Measurements from ENCODE around the gene WRAP73. TPM values are rescaled to one million over a fixed set of nuclear protein-coding genes. Genes with fewer than 3 reads are reported as not detected.
A peak's percentile ranks its signal among the peaks of the same experiment; 100 is the strongest.

WRAP73 gene
- total RNA-seq, 5 donors from 2014 or later (not counting 1 experiment from before 2014, with no cell fraction given) = 33.7 to 44.9 (median 39.8) TPM

DNA sequence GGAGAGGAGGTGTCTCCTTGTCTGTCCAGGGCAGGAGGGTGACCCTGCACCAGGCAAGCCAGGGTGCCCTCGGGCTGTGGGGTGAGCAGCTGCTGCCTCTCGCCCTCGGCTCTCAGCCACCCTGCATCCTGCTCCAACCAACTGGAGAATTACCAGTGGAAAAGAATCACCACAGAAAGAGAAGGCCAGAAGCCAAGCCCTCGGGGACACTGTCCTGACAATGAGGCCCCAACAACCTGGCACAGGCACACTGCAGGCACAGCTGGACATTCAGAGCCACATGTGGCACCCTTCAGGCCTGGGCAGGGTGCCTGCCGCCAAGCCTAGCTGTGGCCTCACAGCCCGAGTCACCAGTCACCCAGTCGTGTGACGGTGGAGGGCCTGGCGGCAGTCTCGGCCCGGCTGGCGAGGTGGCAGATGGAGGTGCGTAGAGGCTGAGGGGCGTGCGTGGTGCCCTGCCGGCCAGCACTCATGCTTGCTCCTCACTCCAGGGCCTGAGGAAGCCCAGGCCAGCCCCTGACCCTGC is 50.6 kb downstream of the WRAP73 start:
- H3K27ac ChIP-seq (ENCODE audit: low read length) = no peak overlapping the region
- Mint-ChIP-seq H3K9me3 (no peaks in the 10 kb centered on the region), H3K27ac (peak overlapping the region; percentile 22 to 23), H3K4me3 (peak overlapping the region in 1 of 3 donors; percentile 89), H3K36me3 (no peaks in the 10 kb centered on the region), H3K27me3 (peaks cover 0 to 7% of the 10 kb centered on the region in 2 donors), H3K4me1 (peaks cover 15 to 24% (median 22%) of the 10 kb centered on the region in 3 donors)
- ChIA-PET CTCF (no interaction called here), POLR2A (no interaction called here)
- WGBS (ENCODE audit: insufficient coverage) = 88% methylated on average over 16 of the region's 16 CpGs
- no peaks in the 10 kb centered on the region for H3K9me3 ChIP-seq
- ATAC-seq (replicated peaks in 1 of 4) (no peak), DNase-seq (no peak)
- H3K27me3 ChIP-seq (replicated peaks in 1 of 2; ENCODE audit: control insufficient read depth in 2 of 2, extremely low read depth in 1 of 2, insufficient read depth in 2 of 2, low read length in 1 of 2) = peaks cover 0 to 46% of the 10 kb centered on the region in 2 experiments
- no peak overlapping the region for H3K4me3 ChIP-seq (ENCODE audit: control insufficient read depth in 1 of 2, extremely low read depth in 1 of 2, low read length in 1 of 2)
- no peaks in the 10 kb centered on the region for H3K36me3 ChIP-seq (ENCODE audit: control insufficient read depth in 2 of 2, extremely low read depth in 1 of 2, insufficient read depth in 1 of 2, low read length in 1 of 2)
- H3K4me1 ChIP-seq (ENCODE audit: control insufficient read depth in 1 of 2, extremely low read depth in 1 of 2, insufficient read depth in 2 of 2, low read length in 2 of 2) = peaks cover 18 to 35% of the 10 kb centered on the region in 2 experiments

DNA sequence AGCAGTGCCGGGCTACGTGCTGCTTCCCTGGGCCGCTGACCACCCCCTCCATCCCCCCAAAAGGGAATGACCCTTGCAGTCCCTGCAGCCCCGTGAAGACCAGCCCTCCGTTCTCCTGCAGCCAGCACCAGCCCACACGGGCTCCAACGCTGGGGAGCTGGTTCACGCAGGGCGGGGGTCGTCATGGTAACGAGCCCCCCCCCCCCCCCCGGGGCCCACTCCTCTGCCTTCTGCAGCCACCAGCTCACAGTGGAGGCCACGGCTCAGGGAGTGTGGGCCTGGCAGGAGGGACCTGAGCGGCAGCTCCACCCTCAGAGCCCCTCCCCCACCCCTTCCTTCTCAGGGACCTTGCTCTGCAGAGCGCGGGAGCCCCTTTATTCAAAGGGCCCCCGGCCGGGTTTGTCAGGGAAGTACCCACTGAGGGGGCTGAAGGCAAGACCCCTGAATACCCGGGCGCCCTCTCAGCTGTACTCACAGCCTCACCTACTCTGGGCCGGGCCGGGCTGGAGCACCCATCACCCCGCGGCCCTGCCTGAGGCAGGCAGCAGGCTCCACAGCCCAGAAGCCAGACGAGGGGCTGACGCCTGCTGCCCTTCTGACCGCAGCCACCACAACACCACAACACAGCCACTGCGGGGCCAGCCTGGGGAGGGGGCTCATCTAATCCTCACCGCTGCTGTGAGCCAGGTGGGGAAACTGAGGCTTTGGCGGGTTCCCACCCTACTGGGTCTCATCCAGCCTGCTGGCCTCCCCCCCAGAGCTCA is 51.2 kb downstream of the WRAP73 start:
- H3K36me3 ChIP-seq (ENCODE audit: control insufficient read depth in 2 of 2, extremely low read depth in 1 of 2, insufficient read depth in 1 of 2, low read length in 1 of 2) = no peaks in the 10 kb centered on the region
- H3K27me3 ChIP-seq (replicated peaks in 1 of 2; ENCODE audit: control insufficient read depth in 2 of 2, extremely low read depth in 1 of 2, insufficient read depth in 2 of 2, low read length in 1 of 2) = peaks cover 0 to 40% of the 10 kb centered on the region in 2 experiments
- DNase-seq (peak in 1 of 35 experiments; percentile 19), ATAC-seq (replicated peaks in 1 of 4) (no peak)
- ChIA-PET POLR2A (no interaction called here), CTCF (no interaction called here)
- H3K9me3 ChIP-seq = no peaks in the 10 kb centered on the region
- Mint-ChIP-seq H3K27me3 (peaks cover 0 to 7% of the 10 kb centered on the region in 2 donors), H3K36me3 (no peaks in the 10 kb centered on the region), H3K9me3 (no peaks in the 10 kb centered on the region), H3K4me1 (peaks cover 15 to 24% (median 22%) of the 10 kb centered on the region in 3 donors), H3K4me3 (peak overlapping the region; percentile 28 to 89 (median 73)), H3K27ac (peak overlapping the region in 1 of 2 donors; percentile 98)
- no peak overlapping the region for H3K4me3 ChIP-seq (ENCODE audit: control insufficient read depth in 1 of 2, extremely low read depth in 1 of 2, low read length in 1 of 2)
- peaks cover 18 to 35% of the 10 kb centered on the region in 2 experiments for H3K4me1 ChIP-seq (ENCODE audit: control insufficient read depth in 1 of 2, extremely low read depth in 1 of 2, insufficient read depth in 2 of 2, low read length in 2 of 2)
- H3K27ac ChIP-seq (ENCODE audit: low read length) = no peak overlapping the region
- WGBS (ENCODE audit: insufficient coverage) = 50% methylated on average over 17 of the region's 30 CpGs

GRCh38 chr1:3598051-3598491 is 51.8 kb downstream of the WRAP73 start:
- H3K9me3 ChIP-seq = no peaks in the 10 kb centered on the region
- peaks cover 15 to 24% (median 22%) of the 10 kb centered on the region in 3 donors for H3K4me1 Mint-ChIP-seq
- WGBS (ENCODE audit: insufficient coverage) = 49% methylated on average over 19 of the region's 26 CpGs
- H3K27ac Mint-ChIP-seq = peak overlapping the region in 1 of 2 donors; percentile 98
- ATAC-seq (replicated peaks in 1 of 4) = peak in 1 of 4 experiments; percentile 31
- H3K4me1 ChIP-seq (ENCODE audit: control insufficient read depth in 1 of 2, extremely low read depth in 1 of 2, insufficient read depth in 2 of 2, low read length in 2 of 2) = peaks cover 18 to 35% of the 10 kb centered on the region in 2 experiments
- peak overlapping the region; percentile 73 to 89 (median 74) for H3K4me3 Mint-ChIP-seq
- no peaks in the 10 kb centered on the region for H3K9me3 Mint-ChIP-seq
- H3K36me3 ChIP-seq (ENCODE audit: control insufficient read depth in 2 of 2, extremely low read depth in 1 of 2, insufficient read depth in 1 of 2, low read length in 1 of 2) = no peaks in the 10 kb centered on the region
- H3K27me3 Mint-ChIP-seq = peaks cover 0 to 7% of the 10 kb centered on the region in 2 donors
- ChIA-PET CTCF (no interaction called here), POLR2A (no interaction called here)
- peak in 1 of 35 experiments; percentile 30 for DNase-seq
- no peaks in the 10 kb centered on the region for H3K36me3 Mint-ChIP-seq
- H3K27ac ChIP-seq (ENCODE audit: low read length) = no peak overlapping the region
- peaks cover 0 to 35% of the 10 kb centered on the region in 2 experiments for H3K27me3 ChIP-seq (replicated peaks in 1 of 2; ENCODE audit: control insufficient read depth in 2 of 2, extremely low read depth in 1 of 2, insufficient read depth in 2 of 2, low read length in 1 of 2)
- peak overlapping the region; percentile 27 to 38 for H3K4me3 ChIP-seq (ENCODE audit: control insufficient read depth in 1 of 2, extremely low read depth in 1 of 2, low read length in 1 of 2)

- Histone ChIP-seq H3K9me3 (no peaks in the 10 kb centered on the region), H3K4me1 (ENCODE audit: control insufficient read depth in 1 of 2, extremely low read depth in 1 of 2, insufficient read depth in 2 of 2, low read length in 2 of 2) (peaks cover 18 to 35% of the 10 kb centered on the region in 2 experiments), H3K27ac (ENCODE audit: low read length) (peak overlapping the region; percentile 1), H3K27me3 (replicated peaks in 1 of 2; ENCODE audit: control insufficient read depth in 2 of 2, extremely low read depth in 1 of 2, insufficient read depth in 2 of 2, low read length in 1 of 2) (peaks cover 0 to 31% of the 10 kb centered on the region in 2 experiments), H3K36me3 (ENCODE audit: control insufficient read depth in 2 of 2, extremely low read depth in 1 of 2, insufficient read depth in 1 of 2, low read length in 1 of 2) (no peaks in the 10 kb centered on the region), H3K4me3 (ENCODE audit: control insufficient read depth in 1 of 2, extremely low read depth in 1 of 2, low read length in 1 of 2) (peak overlapping the region in 1 of 2 donors; percentile 38)
- ChIA-PET POLR2A (no interaction called here), CTCF (interaction anchor here in 1 of 2 donors (1.3 kb wide), 1 partner anchor 21 kb away, joined by 6 read pairs; no protein-coding TSS in a partner anchor)
- Mint-ChIP-seq H3K27me3 (peaks cover 0 to 7% of the 10 kb centered on the region in 2 donors), H3K36me3 (no peaks in the 10 kb centered on the region), H3K27ac (peak overlapping the region; percentile 91 to 98), H3K4me1 (peaks cover 15 to 24% (median 22%) of the 10 kb centered on the region in 3 donors), H3K9me3 (no peaks in the 10 kb centered on the region), H3K4me3 (peak overlapping the region; percentile 73 to 89 (median 74))
- WGBS (ENCODE audit: insufficient coverage) = 3% methylated on average over 10 of the region's 11 CpGs
- ATAC-seq (replicated peaks in 1 of 4) (peak; percentile 57 to 80 (median 76)), DNase-seq (peak in 16 of 35 experiments; percentile 10 to 49 (median 19))
Measured at GRCh38 chr1:3597599-3597964, 52.3 kb downstream of the WRAP73 start.

DNA sequence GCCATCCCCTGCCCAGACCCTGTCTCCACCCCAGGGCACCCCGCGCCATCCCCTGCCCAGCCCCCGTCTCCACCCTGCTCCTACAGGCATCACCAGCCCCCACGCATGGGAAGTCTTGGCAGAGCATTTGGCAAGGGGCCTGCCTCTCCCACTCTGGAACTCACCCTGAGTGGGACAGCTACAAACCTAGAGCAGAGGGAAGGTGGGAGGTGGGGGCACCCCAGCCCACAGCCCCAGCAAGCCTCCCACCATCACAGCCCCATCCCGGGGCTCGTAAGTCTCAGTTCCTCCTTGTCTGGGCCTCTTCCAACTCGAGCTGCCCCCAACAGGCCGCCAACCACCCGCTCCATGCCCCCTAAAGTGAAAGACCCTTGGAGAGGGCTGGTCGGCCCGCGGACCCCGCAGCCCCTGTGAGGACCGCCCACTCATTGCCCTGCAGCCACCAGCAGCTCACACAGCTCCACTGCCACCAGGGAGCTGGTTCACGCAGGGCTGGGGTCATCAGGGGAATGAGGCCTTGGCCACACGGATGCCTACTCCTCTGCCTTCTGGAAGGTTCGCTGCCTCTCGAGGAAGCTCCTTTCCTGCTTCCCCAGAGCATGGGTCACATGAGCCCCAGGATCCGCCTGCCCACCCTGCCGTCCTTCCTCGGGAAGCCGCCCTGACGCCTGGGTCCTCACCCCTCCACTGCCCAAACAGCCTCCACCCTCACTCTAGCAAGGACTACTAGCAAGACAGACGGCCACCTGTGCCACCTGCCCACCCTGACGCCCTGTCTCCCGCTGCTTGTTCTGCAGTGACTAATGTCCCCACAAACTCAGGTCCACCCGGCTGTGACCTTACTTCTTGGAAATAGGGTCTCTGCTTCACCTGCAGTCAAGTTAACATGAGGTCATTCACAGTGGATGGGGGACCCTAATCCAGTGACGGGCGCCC is 53.0 kb downstream of the WRAP73 start:
- Mint-ChIP-seq H3K27ac (peak overlapping the region; percentile 91 to 98), H3K9me3 (no peaks in the 10 kb centered on the region), H3K36me3 (no peaks in the 10 kb centered on the region), H3K27me3 (peaks cover 0 to 7% of the 10 kb centered on the region in 2 donors), H3K4me3 (peak overlapping the region; percentile 73 to 89 (median 74)), H3K4me1 (peaks cover 15 to 24% (median 22%) of the 10 kb centered on the region in 3 donors)
- Histone ChIP-seq H3K9me3 (no peaks in the 10 kb centered on the region), H3K4me3 (ENCODE audit: control insufficient read depth in 1 of 2, extremely low read depth in 1 of 2, low read length in 1 of 2) (no peak overlapping the region), H3K4me1 (ENCODE audit: control insufficient read depth in 1 of 2, extremely low read depth in 1 of 2, insufficient read depth in 2 of 2, low read length in 2 of 2) (peaks cover 18 to 35% of the 10 kb centered on the region in 2 experiments), H3K27ac (ENCODE audit: low read length) (peak overlapping the region; percentile 1), H3K36me3 (ENCODE audit: control insufficient read depth in 2 of 2, extremely low read depth in 1 of 2, insufficient read depth in 1 of 2, low read length in 1 of 2) (no peaks in the 10 kb centered on the region), H3K27me3 (replicated peaks in 1 of 2; ENCODE audit: control insufficient read depth in 2 of 2, extremely low read depth in 1 of 2, insufficient read depth in 2 of 2, low read length in 1 of 2) (peaks cover 0 to 28% of the 10 kb centered on the region in 2 experiments)
- DNase-seq = no peak
- ChIA-PET CTCF (interaction anchor here in 1 of 2 donors (1.3 kb wide), 1 partner anchor 22 kb away, joined by 6 read pairs; no protein-coding TSS in a partner anchor), POLR2A (no interaction called here)
- peak; percentile 5 to 23 (median 15) for ATAC-seq (replicated peaks in 1 of 4)
- 75% methylated on average over 22 of the region's 29 CpGs for WGBS (ENCODE audit: insufficient coverage)
